Adrenal gland (tissue), 12 donors: ENCODE measurements around the gene RAD9B. TPM values are rescaled to one million over a fixed set of nuclear protein-coding genes. Genes with fewer than 3 reads are reported as not detected.
"Not testable (repeated sequence)": the region's sequence is repeated elsewhere in the genome, so short reads cannot be mapped to it uniquely, and the experiment has no call there.

ENCODE experiments used
- DNase-seq, 7 donors: peaks; one replicate each; pipeline ENCODE4 v3.0.0-alpha.2; 2019 to 2020
- H3K27ac ChIP-seq, 5 donors: fragments of 200-600 bp; sonication (generic) in 4 of 5; 1 replicate in 3 of 5; 2 replicates in 2 of 5; pipeline versions ENCODE4 v1.5.1 to v1.8.0; 2016 to 2020; ENCODE audit warnings: mild to moderate bottlenecking in 1 of 5
- H3K27me3 ChIP-seq: fragments of 200-600 bp; 2 replicates; pipeline ENCODE4 v1.8.0; 2021
- H3K36me3 ChIP-seq, 2 donors: fragments of 200-600 bp; replicated peaks in 1 of 2; 1 replicate in 1 of 2; 2 replicates in 1 of 2; pipeline versions ENCODE4 v1.5.1 to v1.8.0; 2018 to 2022
- H3K4me1 ChIP-seq, 2 donors: fragments of 200-600 bp; replicated peaks in 1 of 2; 1 replicate in 1 of 2; 2 replicates in 1 of 2; pipeline versions ENCODE4 v1.5.1 to v1.8.0; 2018 to 2021
- H3K4me3 ChIP-seq, 4 donors: fragments of 200-600 bp; sonication (generic) in 3 of 4; one replicate each; pipeline ENCODE4 v1.5.1; 2016 to 2018
- H3K9me3 ChIP-seq, 3 donors: fragments of 200-600 bp; sonication (generic) in 1 of 3; replicated peaks in 1 of 3; 1 replicate in 2 of 3; 2 replicates in 1 of 3; pipeline versions ENCODE4 v1.5.1 to v1.8.0; 2016 to 2021
- CTCF ChIP-seq, 6 experiments: fragments of 450-650 bp in 4 of 6; fragments of 200-600 bp in 2 of 6; sonication (generic) in 1 of 6; IDR thresholded peaks; 1 replicate in 5 of 6; 2 replicates in 1 of 6; pipeline versions ENCODE4 v1.5.1 to v1.8.0; 2016 to 2021; ENCODE audit warnings: antibody characterized with exemption in 6 of 6, mild to moderate bottlenecking in 2 of 6, moderate library complexity in 1 of 6
- POLR2A ChIP-seq, 2 donors: fragments of 450-650 bp; IDR thresholded peaks; one replicate each; pipeline ENCODE4 v1.6.1; 2017; ENCODE audit warnings: antibody characterized with exemption in 2 of 2, mild to moderate bottlenecking in 2 of 2, moderate library complexity in 1 of 2
- WGBS, 4 donors: extraction: QIAGEN DNeasy Blood & Tissue Kit in 2 of 4; methylation state at CpG; one replicate each; pipeline versions ENCODE4 v1.1.5 to v1.1.7; 2013 to 2017; 5-methylcytosine and 5-hydroxymethylcytosine counted together
- intact Hi-C, 2 donors: fragments of 100-400 bp; cut with DNase I; formaldehyde crosslinking; loops; one replicate each; pipeline versions ENCODE4 v1.14.1 to v1.15.0; 2022 to 2023
- polyA plus RNA-seq, 3 donors: library from polyadenylated mRNA; stranded (reverse); fragments of 200-250 nt in 2 of 3; fragments of 350-450 nt in 1 of 3; fragmentation: Illumina TruSeq in 1 of 3; extraction: RNeasy Lipid Tissue Mini Kit (QIAGEN cat#74804) in 1 of 3; gene quantifications; one replicate each; pipeline ENCODE4 v1.2.3, GENCODE V29; 2013 to 2014
- total RNA-seq, 9 donors: library from RNA; depleted of rRNA in 4 of 9; stranded (reverse); fragments of >200 nt in 4 of 9; fragments of 120-200 nt in 1 of 9; fragmentation: NEBNext Ultra II Directional in 1 of 9; extraction: Animal tissue kit (Norgen Biotek cat#: 25700) in 1 of 9; gene quantifications; one replicate each; pipeline versions ENCODE4 v1.1.0 to v1.2.4, GENCODE V29; 2013 to 2023
- donor health status: healthy with polysubstance abuse.
- donor health status: Bipolar disorder and iron deficiency.
- donor health status: DM: yes; HTN: yes; CAD: no.
- donor health status: DM: no; HTN: no; CAD: no.
- donor health status: DM: no; HTN: no; CAD: no.
- donor health status: DM: yes; HTN: yes; CAD: no.

RAD9B gene
- total and polyA plus RNA-seq, 12 donors = 0.14 to 3.6 (median 0.35) TPM; not detected in 1

- Histone ChIP-seq H3K4me1 (peaks cover 29 to 31% of the 10 kb centered on the region in 2 donors), H3K27me3 (no peaks in the 10 kb centered on the region), H3K27ac (peak overlapping the region in 2 of 5 donors; percentile 10 to 12), H3K9me3 (no peaks in the 10 kb centered on the region), H3K4me3 (no peak overlapping the region), H3K36me3 (peaks cover 0 to 33% of the 10 kb centered on the region in 2 donors)
- WGBS, 4 donors = 96 to 99% (median 96%) methylated on average over 5 of the region's 5 CpGs
- TF ChIP-seq CTCF (IDR thresholded peaks at IDR 0.05) (no peak), POLR2A (IDR thresholded peaks at IDR 0.05) (no peak)
- intact Hi-C loops = no loop called here
- DNase-seq = no peak
Observed at GRCh38 chr12:110538869-110539622, 36.9 kb downstream of the RAD9B start.

GRCh38 chr12:110540048-110540447 lies 37.9 kb downstream of the RAD9B start:
- WGBS, 4 donors = 82 to 94% (median 92%) methylated on average over 8 of the region's 8 CpGs
- intact Hi-C loops = no loop called here
- H3K4me3 ChIP-seq = no peak overlapping the region
- H3K9me3 ChIP-seq = no peaks in the 10 kb centered on the region
- H3K27ac ChIP-seq = peak overlapping the region in 1 of 5 donors; percentile 10
- peaks cover 33 to 39% of the 10 kb centered on the region in 2 donors for H3K4me1 ChIP-seq
- no peaks in the 10 kb centered on the region for H3K27me3 ChIP-seq
- no peak for DNase-seq
- TF ChIP-seq CTCF (IDR thresholded peaks at IDR 0.05) (no peak), POLR2A (IDR thresholded peaks at IDR 0.05) (no peak)
- H3K36me3 ChIP-seq = peaks cover 0 to 33% of the 10 kb centered on the region in 2 donors

- H3K36me3 ChIP-seq = peaks cover 0 to 14% of the 10 kb centered on the region in 2 donors
- TF ChIP-seq POLR2A (IDR thresholded peaks at IDR 0.05) = peak in 1 of 2 donors; percentile 21
- no peak for TF ChIP-seq CTCF (IDR thresholded peaks at IDR 0.05)
- peak overlapping the region; percentile 22 to 83 (median 72) for H3K27ac ChIP-seq
- H3K27me3 ChIP-seq = no peaks in the 10 kb centered on the region
- H3K4me1 ChIP-seq = peaks cover 18 to 44% of the 10 kb centered on the region in 2 donors
- DNase-seq = peak; percentile 87 to 98 (median 95)
- no peaks in the 10 kb centered on the region for H3K9me3 ChIP-seq
- H3K4me3 ChIP-seq = peak overlapping the region in 1 of 4 donors; percentile 9
- intact Hi-C loops = no loop called here
- WGBS, 4 donors = 8 to 24% (median 21%) methylated on average over 7 of the region's 7 CpGs
Observed at GRCh38 chr12:110543252-110543959, 41.3 kb downstream of the RAD9B start.

GRCh38 chr12:110543965-110544364 lies 41.8 kb downstream of the RAD9B start:
- H3K4me3 ChIP-seq = no peak overlapping the region
- H3K36me3 ChIP-seq = peaks cover 0 to 8% of the 10 kb centered on the region in 2 donors
- H3K9me3 ChIP-seq = no peaks in the 10 kb centered on the region
- peak overlapping the region in 4 of 5 donors; percentile 58 to 83 (median 76) for H3K27ac ChIP-seq
- H3K27me3 ChIP-seq = no peaks in the 10 kb centered on the region
- TF ChIP-seq CTCF (IDR thresholded peaks at IDR 0.05) (no peak), POLR2A (IDR thresholded peaks at IDR 0.05) (no peak)
- DNase-seq = no peak
- peaks cover 17 to 43% of the 10 kb centered on the region in 2 donors for H3K4me1 ChIP-seq
- 74 to 82% (median 77%) methylated on average over 4 of the region's 4 CpGs for WGBS, 4 donors
- intact Hi-C loops = no loop called here

- peak overlapping the region in 3 of 5 donors; percentile 10 to 57 (median 53) for H3K27ac ChIP-seq
- 77 to 87% (median 81%) methylated on average over 4 of the region's 4 CpGs for WGBS, 4 donors
- H3K9me3 ChIP-seq, DNase-seq, H3K27me3 ChIP-seq, H3K36me3 ChIP-seq, H3K4me3 ChIP-seq, intact Hi-C loops: not testable (repeated sequence)
- H3K4me1 ChIP-seq = peaks cover 17 to 43% of the 10 kb centered on the region in 2 donors
Observed at GRCh38 chr12:110545259-110545658, 43.1 kb downstream of the RAD9B start.
